Panc1 (cell line): ENCODE measurements around the gene BPIFA3. TPM values are rescaled to one million over a fixed set of nuclear protein-coding genes. Genes with fewer than 3 reads are reported as not detected.

Experiments
- ATAC-seq: fragments of 200-7000 bp; cut with Tn5 transposase; 2 replicates; pipeline ENCODE4 v1.9.1; 2020; ENCODE audit warnings: mild to moderate bottlenecking, moderate library complexity
- BruUV-seq: library from RNA; stranded (reverse); fragments of 400-500 nt; replicated peaks from 2 replicates; lab custom pipeline; 2021; lab: Mats Ljungman, UMichigan
- CTCF ChIA-PET: fragments of 300-600 bp; sonication (Branson Sonifier 250); formaldehyde crosslinking; loops from one replicate; lab custom pipeline; 2022; ENCODE audit warnings: antibody characterized with exemption; lab: Charles Lee
- POLR2A ChIA-PET: fragments of 300-600 bp; sonication (Branson Sonifier 250); formaldehyde crosslinking; loops from one replicate; lab custom pipeline; 2022; ENCODE audit warnings: antibody characterized with exemption; lab: Charles Lee
- DNase-seq: peaks from one replicate; pipeline ENCODE4 v3.0.0-alpha.2; 2010; ENCODE audit warnings: low read depth, low spot score
- H3K27ac ChIP-seq: 2 replicates; pipeline ENCODE4 v1.5.1; 2011; ENCODE audit warnings: mild to moderate bottlenecking, low read length, inconsistent platforms
- H3K27me3 ChIP-seq: fragments of 200-500 bp; sonication (Bioruptor generic); 2 replicates; pipeline ENCODE4 v1.6.0; 2014; ENCODE audit warnings: low read length, inconsistent platforms; ENCODE audit not compliant: control insufficient read depth, insufficient read depth
- H3K36me3 ChIP-seq: fragments of 200-500 bp; sonication (Bioruptor generic); 2 replicates; pipeline ENCODE4 v1.5.1; 2014; ENCODE audit warnings: inconsistent platforms, mild to moderate bottlenecking, low read length, moderate library complexity; ENCODE audit not compliant: control insufficient read depth, insufficient read depth
- H3K4me1 ChIP-seq: 2 replicates; pipeline ENCODE4 v1.5.1; 2011; ENCODE audit warnings: inconsistent platforms, mild to moderate bottlenecking, low read length, moderate library complexity; ENCODE audit not compliant: control insufficient read depth, insufficient read depth
- H3K4me3 ChIP-seq, 2 experiments: 2 replicates each; pipeline ENCODE4 v1.5.1; 2011 to 2012; ENCODE audit warnings: low read depth in 2 of 2, low read length in 2 of 2, mild to moderate bottlenecking in 2 of 2, inconsistent platforms in 1 of 2, moderate library complexity in 1 of 2
- H3K9me3 ChIP-seq: fragments of 200-500 bp; sonication (Bioruptor generic); 2 replicates; pipeline ENCODE4 v1.5.1; 2014; ENCODE audit warnings: low read depth, mild to moderate bottlenecking, inconsistent platforms, low read length, moderate library complexity; ENCODE audit not compliant: control insufficient read depth, insufficient read depth
- CTCF ChIP-seq: fragments of 450-650 bp; IDR thresholded peaks from 2 replicates; pipeline ENCODE4 v1.5.1; 2017; ENCODE audit warnings: mild to moderate bottlenecking
- POLR2AphosphoS5 ChIP-seq: IDR thresholded peaks from 2 replicates; pipeline ENCODE4 v1.6.1; 2012; ENCODE audit warnings: mild to moderate bottlenecking, low read depth, low read length, moderate library complexity
- REST ChIP-seq, 2 experiments: IDR thresholded peaks; 2 replicates each; pipeline ENCODE4 v1.6.1; 2011 to 2012; ENCODE audit warnings: low read depth in 2 of 2, control low read depth in 1 of 2, low read length in 1 of 2, mild to moderate bottlenecking in 1 of 2, moderate library complexity in 1 of 2; ENCODE audit not compliant: insufficient read depth in 1 of 2
- SIN3A ChIP-seq: IDR thresholded peaks from 2 replicates; pipeline ENCODE4 v1.6.1; 2012; ENCODE audit warnings: low read depth, mild to moderate bottlenecking, low read length, moderate library complexity, borderline replicate concordance; ENCODE audit not compliant: insufficient read depth
- TCF7L2 ChIP-seq: IDR thresholded peaks from 2 replicates; pipeline ENCODE4 v1.6.1; 2011; ENCODE audit warnings: mild to moderate bottlenecking, low read depth, low read length, inconsistent platforms
- in situ Hi-C: cut with HindIII; loops from 2 replicates; pipeline ENCODE4 v1.10.0; 2016; ENCODE audit warnings: low sequenced_read_pairs, low pct_unique_long_range_greater_than_20kb
- intact Hi-C: fragments of 100-400 bp; cut with micrococcal nuclease; formaldehyde crosslinking; loops from one replicate; pipeline ENCODE4 v1.10.0; 2022; ENCODE audit not compliant: unreplicated experiment
- total RNA-seq: library from RNA; stranded (reverse); gene quantifications from one replicate; pipeline ENCODE4 v1.2.1, GENCODE V29; 2021; ENCODE audit not compliant: unreplicated experiment

BPIFA3 gene
- total RNA-seq, 1 experiment from 2014 or later, result not detected

- Histone ChIP-seq H3K9me3 (no peaks in the 10 kb centered on the region), H3K4me3 (no peak overlapping the region), H3K36me3 (no peaks in the 10 kb centered on the region), H3K27me3 (no peaks in the 10 kb centered on the region; the same call in 1 of the 2 replicates), H3K4me1 (no peaks in the 10 kb centered on the region), H3K27ac (no peak overlapping the region)
- DNase-seq, result no peak
- POLR2A ChIA-PET, result no interaction called here
- no peak for ATAC-seq
- intact Hi-C loops, result no loop called here
- TF ChIP-seq POLR2AphosphoS5 (no peak), SIN3A (no peak), TCF7L2 (no peak), REST (IDR thresholded peaks at IDR 0.05; ENCODE audit: insufficient read depth in 1 of 2, low read depth in 2 of 2, low read length in 1 of 2) (no peak), CTCF (no peak)
- in situ Hi-C loops, result no loop called here
- CTCF ChIA-PET, result no interaction called here
- no TSS peak for BruUV-seq
These were observed 56.1 kb downstream of the BPIFA3 start for GRCh38 chr20:33273117-33273851.

- BruUV-seq, result no TSS peak
- intact Hi-C loops, result no loop called here
- ChIA-PET CTCF (no interaction called here), POLR2A (no interaction called here)
- Histone ChIP-seq H3K4me1 (no peaks in the 10 kb centered on the region), H3K27ac (no peak overlapping the region), H3K27me3 (no peaks in the 10 kb centered on the region; the same call in 1 of the 2 replicates), H3K9me3 (no peaks in the 10 kb centered on the region), H3K36me3 (no peaks in the 10 kb centered on the region), H3K4me3 (no peak overlapping the region)
- DNase-seq (no peak), ATAC-seq (no peak)
- no peak for TF ChIP-seq POLR2AphosphoS5
- TF ChIP-seq TCF7L2, result no peak
- no peak for TF ChIP-seq SIN3A
- no peak for TF ChIP-seq REST (IDR thresholded peaks at IDR 0.05; ENCODE audit: insufficient read depth in 1 of 2, low read depth in 2 of 2, low read length in 1 of 2)
- in situ Hi-C loops, result no loop called here
These were observed 58.1 kb downstream of the BPIFA3 start for GRCh38 chr20:33275215-33275614.
